A673 (cell line): ENCODE results near the gene DDHD1.

ENCODE experiments used
- CTCF ChIP-seq: fragments of 300-800, 200-600 bp; sonication (generic); conservative IDR thresholded peaks from 2 replicates; pipeline ENCODE4 v1.5.1; 2017; ENCODE audit warnings: low read depth, mild to moderate bottlenecking, antibody characterized with exemption, low read length, moderate library complexity, mixed read lengths
- EZH2 ChIP-seq: fragments of 200-600 bp; sonication (generic); IDR thresholded peaks from 2 replicates; pipeline ENCODE4 v1.6.1; 2017; ENCODE audit warnings: borderline replicate concordance, low read depth, mild to moderate bottlenecking, mixed read lengths, antibody characterized with exemption, low read length; ENCODE audit not compliant: poor library complexity, severe bottlenecking

GRCh38 chr14:53016491-53016890 lies 136.6 kb downstream of the DDHD1 start:
- no peak for TF ChIP-seq CTCF
- no peak for TF ChIP-seq EZH2
